ENCODE measurements around the gene OR52N4.
"Not testable (repeated sequence)": the region's sequence is repeated elsewhere in the genome, so short reads cannot be mapped to it uniquely, and the experiment has no call there.

Gene OR52N4

DNA sequence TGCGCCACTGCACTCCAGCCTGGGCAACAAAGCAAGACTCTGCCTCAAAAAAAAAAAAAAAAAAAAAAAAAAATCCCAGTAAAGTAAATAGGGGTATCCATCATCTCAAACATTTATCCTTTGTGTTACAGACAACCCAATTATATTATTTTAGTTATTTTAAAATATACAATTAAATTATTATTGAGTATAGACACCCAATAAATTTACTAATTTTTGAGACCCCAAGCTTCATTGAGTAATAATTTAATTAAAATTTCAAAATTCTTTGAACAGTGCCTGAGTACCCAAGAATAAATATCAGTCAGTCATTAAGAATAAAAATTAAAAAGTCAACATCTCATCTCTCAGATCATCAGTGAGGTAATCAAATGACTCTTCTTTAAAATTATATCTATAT lies at the start of gene OR52N4:
Gene OR52N4 (plus strand): TSS at position 301 of the 400 bp plus-strand sequence. CDS start 498 bp downstream, outside the sequence.
- no peak for DNase-seq

DNA sequence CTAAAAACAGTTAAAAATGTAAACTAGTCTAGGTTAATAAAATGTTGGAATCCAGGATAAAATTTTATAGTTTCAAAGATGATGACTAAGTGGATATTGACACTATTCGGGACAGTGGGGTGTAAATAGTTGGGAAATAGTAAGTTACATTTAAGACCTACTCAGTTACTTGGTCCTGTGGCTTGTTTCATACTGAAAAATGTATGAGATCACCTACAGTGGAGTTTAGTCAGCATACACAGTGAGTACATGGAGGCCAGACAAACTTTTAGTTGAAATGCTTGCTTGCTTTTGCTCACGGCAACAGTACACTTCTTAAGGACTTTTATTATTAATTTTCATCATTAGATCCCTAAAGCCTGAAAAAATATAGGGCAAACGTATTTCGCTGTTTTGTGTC lies 48.4 kb upstream of the OR52N4 start:
- no peak for DNase-seq

DNA sequence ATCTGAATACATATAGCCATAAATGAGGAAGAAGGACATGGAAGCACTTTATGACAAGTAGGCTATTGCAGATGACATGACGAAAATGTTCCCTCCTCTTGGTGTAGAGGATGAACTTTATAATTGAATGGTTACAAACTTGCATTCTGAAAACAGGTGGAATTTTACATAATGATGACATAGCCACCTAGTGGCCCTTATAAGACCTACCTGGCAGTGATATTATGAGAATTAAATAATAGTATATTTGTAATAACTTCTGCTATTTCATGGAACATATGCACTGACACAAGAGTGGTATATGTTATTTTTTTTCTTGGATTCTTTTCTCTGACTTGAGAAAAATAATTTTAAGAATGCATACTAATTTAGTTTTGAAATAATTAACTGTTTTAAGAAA lies 41.5 kb upstream of the OR52N4 start:
- no peak for DNase-seq

DNA sequence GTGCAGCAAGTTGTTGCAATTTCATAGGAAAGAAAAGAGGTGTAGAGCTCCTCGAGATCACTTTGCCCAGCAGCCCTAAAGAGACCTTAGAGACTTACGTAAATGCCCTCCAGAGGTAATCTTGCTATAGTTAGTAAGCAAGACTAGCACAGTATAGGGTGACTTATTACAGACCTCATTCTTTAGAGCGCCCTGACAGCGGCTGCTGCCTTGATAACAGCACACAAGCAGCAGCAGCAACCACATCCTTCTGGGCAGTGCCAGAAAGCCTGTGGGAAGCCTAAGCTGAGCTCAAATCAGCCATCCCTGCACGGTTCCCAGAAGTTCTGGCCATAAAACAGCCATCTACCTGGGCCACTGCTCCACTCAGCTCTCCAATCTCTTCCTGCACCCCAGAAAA lies 40.3 kb upstream of the OR52N4 start:
- no peak for DNase-seq

DNA sequence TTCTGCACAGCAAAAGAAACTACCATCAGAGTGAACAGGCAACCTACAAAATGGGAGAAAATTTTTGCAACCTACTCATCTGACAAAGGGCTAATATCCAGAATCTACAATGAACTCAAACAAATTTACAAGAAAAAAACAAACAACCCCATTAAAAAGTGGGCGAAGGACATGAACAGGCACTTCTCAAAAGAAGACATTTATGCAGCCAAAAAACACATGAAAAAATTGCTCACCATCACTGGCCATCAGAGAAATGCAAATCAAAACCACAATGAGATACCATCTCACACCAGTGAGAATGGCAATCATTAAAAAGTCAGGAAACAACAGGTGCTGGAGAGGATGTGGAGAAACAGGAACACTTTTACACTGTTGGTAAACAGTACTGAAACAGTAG lies 37.5 kb upstream of the OR52N4 start:
- not testable (repeated sequence) for DNase-seq

DNA sequence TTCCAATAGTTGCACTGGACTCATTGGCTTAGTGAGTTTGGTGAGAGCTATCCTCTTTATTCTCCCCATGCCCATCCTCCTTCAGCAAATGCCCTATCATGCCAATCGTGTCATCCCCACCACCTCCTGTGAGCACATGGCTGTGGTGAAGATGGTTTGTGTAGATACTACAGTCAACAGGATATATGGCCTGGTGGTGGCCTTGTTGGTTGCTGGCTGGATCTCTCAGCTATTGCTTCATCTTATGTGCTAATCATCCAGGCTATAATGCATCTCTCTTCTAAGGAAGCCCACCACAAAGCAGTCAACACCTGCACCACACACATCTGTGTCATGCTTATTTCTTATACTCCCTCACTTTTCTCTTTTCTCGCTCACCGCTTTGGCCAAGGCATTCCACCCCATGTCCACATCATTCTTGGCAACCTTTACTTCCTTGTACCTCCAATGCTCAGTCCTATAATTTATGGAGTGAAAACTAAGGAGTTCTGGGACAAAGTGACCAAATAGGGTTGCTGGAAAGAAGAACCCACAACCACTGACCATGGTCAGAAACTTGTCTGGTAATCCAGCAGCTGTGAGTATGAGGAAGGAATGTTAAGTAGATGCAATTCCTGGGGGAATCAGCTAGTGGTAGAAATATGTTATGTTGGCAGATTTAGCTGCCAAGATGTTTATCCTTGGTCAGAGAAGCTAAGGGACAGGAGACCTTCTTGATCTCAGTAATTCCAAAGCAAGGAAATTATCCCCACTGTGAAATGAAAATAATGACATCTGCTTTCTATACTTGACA lies 34.1 kb upstream of the OR52N4 start:
- DNase-seq, result no peak

DNA sequence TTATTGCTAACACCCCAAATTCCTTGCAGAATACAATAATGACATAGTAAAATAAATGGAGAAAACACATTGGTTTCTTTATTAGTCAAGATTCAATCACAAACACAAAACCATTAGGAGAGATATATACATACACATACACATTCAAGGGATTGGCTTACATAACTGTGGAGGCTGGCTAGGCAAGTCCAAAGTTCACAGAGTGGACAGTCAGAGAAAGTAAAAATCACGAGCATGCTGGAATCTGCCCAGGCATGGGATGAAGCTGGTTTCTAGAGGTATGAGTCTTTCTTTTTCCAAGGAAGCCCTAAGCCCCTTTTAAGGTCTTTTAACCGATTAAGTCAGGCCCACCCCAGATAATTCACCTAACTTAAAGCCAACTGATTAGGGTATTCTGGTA lies 31.4 kb upstream of the OR52N4 start:
- DNase-seq, result no peak

DNA sequence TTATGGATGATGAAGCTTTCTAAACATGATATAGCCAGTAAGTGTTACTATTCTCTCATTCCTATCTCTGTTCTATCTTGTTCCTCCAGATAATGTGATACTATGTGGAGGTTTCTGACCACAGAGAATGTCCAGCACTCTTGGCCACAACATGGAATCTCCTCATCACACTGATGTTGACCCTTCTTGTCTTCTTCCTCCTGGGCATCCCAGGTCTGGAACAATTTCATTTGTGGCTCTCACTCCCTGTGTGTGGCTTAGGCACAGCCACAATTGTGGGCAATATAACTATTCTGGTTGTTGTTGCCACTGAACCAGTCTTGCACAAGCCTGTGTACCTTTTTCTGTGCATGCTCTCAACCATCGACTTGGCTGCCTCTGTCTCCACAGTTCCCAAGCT lies 27.7 kb upstream of the OR52N4 start:
- no peak for DNase-seq

DNA sequence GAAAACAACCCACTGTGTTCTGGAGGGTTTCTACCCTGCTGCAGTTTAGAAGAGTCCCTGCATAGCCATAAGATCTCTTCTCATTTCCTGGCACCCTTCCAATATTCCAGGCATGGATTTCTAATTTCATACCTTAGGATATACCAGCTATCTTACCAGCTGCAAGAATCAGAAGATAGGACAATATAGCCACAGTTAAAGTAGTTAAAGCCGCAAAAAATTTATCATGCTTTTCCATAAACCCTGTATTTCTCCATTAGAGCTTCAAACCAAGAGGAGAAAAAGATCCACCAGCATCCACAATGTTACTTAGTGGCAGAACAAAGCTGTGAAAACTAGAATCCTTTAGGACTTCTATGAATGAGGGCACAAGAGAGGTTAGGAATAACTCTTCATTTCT lies 26.4 kb upstream of the OR52N4 start:
- no peak for DNase-seq

DNA sequence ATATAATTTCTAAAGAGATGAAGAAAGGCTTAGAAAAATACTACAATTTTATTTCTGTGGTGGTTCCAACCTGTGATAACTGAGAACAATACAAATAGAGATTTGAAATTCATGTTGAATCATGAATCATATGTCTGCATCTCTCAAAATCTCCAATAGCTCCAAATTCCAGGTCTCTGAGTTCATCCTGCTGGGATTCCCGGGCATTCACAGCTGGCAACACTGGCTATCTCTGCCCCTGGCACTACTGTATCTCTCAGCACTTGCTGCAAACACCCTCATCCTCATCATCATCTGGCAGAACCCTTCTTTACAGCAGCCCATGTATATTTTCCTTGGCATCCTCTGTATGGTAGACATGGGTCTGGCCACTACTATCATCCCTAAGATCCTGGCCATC lies 17.6 kb upstream of the OR52N4 start, which contains the start of gene OR56B1:
Gene OR56B1 (plus strand): TSS at position 53 of the 400 bp plus-strand sequence. CDS start 69 bp downstream, at position 122.
- DNase-seq, result no peak

DNA sequence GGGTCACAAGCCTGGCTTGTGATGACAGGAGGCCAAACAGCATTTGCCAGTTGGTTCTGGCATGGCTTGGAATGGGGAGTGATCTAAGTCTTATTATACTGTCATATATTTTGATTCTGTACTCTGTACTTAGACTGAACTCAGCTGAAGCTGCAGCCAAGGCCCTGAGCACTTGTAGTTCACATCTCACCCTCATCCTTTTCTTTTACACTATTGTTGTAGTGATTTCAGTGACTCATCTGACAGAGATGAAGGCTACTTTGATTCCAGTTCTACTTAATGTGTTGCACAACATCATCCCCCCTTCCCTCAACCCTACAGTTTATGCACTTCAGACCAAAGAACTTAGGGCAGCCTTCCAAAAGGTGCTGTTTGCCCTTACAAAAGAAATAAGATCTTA lies 17.0 kb upstream of the OR52N4 start:
- no peak for DNase-seq

DNA sequence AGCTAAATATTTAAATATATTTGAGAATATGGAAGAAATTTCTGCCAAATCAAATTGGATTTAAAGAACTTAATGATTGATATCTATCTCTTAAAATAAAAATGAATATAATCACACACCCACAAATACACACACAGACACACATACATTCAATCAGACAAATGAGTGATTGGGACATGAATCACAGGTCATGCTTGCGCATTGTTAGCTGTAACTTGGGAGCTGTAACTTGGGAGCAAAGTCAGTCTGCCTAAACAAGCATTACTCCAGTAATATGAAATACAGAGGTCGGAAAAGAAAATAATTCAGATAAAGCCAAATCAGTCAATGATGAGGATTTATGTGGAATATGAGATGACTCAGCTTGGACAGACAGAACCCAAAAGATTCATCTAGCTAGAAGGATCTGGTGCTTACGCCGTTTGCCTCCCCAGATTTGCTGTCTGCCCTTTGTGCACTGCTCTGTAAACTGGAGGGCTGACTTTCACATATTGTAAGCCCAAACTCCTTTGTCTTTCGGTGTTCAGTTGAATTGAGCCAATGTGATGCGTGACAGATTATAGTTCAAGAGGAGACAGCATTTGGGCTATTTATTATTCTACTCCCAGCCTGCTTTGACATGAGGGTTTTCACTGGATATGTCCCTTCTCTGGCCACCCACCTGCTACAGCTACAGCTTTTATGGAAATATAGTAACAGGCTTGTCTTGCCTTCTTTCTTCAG lies 16.2 kb upstream of the OR52N4 start:
- no peak for DNase-seq

DNA sequence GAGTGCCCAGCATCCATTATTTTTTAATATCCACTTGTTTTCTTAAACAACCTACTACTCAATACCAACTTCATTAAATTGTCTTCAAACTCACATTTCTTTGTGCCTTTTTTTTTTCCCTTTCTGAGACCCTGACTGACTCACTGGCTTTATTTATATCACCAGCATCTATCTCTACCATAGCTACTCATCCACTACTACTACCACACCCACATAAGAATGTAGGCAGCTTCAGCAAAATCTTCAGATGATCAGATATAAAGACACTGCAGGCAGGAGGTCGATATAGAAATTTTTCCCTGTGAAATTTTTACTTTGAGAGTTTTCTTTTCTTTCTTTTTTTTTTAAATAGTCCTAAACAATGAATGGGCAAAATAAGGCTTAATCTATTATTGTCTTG lies 15.6 kb upstream of the OR52N4 start:
- no peak for DNase-seq

DNA sequence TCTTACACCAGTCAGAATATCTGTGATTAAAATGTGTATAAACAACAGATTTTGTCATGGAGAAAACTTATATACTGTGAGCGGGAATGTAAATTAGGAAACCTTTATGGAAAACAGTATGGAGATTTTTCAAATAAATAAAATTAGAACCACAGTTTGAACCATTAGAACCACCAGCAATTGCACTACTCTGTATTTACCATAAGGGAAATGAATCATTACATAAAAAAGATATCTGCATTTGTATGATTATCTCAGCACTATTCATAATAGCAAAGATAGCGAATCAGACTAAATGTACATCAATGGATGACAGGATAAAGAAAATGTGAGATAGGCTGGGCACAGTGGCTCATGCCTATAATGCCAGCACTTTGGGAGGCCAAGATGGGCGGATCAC lies 7.4 kb upstream of the OR52N4 start:
- DNase-seq, result no peak

DNA sequence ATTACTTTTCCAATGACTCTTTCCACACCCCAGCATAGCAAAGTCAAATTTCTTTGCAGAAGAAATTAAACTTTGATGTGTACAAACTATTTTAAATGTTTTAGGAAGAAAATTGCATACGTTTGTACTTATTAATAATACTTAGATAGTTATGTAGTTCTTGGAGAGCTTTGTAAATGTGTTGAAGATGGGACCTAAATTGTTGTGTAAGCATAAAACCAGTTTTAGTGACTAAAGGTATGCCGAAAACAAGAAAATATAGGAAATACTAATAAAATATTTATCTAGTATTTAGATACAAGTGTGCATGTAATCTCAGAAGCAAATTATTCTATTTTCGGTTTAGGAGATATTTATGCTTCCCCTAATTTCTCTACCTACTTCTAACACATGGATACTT lies 4.2 kb upstream of the OR52N4 start:
- DNase-seq, result no peak

DNA sequence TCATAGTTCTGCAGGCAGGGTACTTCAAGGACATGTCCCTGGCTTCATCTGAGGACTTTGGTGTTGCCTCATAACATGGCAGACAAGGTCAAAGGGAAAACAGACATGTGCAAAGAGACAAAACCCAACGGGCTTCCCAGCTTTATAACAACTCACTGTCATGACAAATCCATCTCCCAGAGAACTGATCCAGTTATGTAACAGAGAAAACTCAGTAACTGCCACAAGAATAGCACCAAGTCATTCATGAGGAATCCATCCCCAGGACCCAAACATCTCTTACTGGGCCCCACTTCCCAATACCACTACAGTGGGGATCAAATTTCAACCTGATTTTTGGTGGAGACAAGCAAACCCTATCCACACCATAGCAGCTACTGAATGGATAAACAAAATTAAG lies 13.0 kb downstream of the OR52N4 start:
- DNase-seq, result no peak

DNA sequence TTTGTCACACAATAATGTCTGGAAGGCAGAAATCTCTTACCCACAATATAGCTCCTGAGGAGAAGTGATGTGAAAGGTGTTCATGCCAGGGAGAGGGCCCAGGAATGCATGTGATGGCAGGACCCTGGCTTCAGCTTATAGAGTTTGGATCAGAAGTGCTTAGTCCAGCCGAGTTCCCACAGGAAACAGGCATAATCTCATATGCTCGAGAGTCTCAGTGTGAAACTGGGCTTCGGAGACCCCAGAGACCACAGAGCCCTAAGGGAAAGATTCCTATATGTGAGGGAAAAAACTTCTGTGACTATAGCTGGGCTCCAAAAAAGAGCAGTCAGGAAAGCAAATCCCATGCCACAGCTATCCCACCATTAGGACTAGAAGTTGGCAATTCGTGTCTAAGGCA lies 29.2 kb downstream of the OR52N4 start, which contains the start of gene OR52N5:
Gene OR52N5 (minus strand): TSS at position 101 of the 400 bp plus-strand sequence. CDS start 4,721 bp downstream, outside the sequence.
- DNase-seq, result no peak

DNA sequence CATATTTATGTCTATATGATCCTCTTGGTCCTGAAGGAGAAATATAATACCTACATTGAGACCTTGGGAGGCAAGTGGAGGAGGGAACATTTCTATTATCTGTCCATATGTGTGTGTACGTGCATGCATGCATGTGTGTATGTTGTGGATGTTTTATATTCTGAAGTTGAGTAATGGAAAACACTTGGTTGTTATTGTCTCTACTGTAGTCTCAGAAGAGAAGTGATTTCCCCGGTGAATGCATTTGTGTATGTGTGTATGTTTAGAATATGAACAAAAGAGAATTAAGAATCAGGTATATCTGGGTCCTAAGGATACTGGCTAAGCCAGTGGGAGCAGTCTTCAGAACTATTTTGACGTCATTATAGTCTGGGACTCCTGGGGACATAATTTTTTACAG lies 37.1 kb downstream of the OR52N4 start, which contains the start of gene OR52N1:
Gene OR52N1 (minus strand): TSS at position 101 of the 400 bp plus-strand sequence. CDS start 2,449 bp downstream, outside the sequence.
- DNase-seq, result no peak

DNA sequence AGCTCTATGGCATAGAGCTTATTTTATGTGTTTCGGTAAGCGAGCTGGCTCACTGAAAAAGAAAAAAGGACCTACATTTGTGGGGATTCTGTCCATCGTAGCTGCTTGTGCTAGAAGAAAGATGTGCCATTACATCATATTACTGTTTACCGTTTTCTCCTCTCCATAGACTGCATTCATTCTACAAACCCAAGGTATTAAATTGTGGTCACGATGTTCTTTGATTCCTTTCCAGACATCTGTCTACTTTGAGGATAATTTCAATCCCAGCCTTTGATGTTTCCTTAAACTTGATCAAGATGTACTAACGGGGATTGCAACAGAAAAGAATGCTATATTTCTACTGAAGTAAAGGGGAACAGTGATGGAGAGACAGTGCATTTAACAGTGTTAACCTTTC lies 42.5 kb downstream of the OR52N4 start:
- no peak for DNase-seq

DNA sequence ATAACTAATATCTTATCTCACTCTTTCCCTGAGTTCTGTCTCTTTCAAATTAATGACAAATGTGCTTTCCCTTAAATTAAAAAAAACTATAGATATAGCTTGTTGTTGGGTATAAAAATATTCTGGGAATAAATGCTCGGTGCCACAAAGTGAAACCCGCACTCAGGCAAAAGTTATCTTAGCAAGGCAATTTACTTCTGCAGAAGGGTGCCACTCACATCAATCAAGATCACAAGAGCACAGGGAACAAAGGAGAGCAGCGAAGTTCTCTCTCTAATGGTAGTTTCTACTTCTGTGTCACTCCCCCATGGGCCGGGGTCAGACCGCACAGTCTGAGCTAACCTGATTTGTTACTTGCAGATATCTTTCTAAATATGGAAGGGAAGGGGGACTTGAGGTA lies 49.9 kb downstream of the OR52N4 start:
- DNase-seq, result no peak

All from stimulated activated CD4-positive, alpha-beta T cell treated with anti-CD3 and anti-CD28 coated beads, Interleukin-4, amount 100 ng/mL, for 4 hours (primary cell).